CD4-positive, alpha-beta T cell treated with Interferon alpha-2 for 1 hour (primary cell): ENCODE data around the gene PARD3B.

ENCODE experiments used
- DNase-seq, 2 donors: peaks; one replicate each; pipeline ENCODE4 v3.0.0-alpha.2; 2020 to 2022

PARD3B gene

DNA sequence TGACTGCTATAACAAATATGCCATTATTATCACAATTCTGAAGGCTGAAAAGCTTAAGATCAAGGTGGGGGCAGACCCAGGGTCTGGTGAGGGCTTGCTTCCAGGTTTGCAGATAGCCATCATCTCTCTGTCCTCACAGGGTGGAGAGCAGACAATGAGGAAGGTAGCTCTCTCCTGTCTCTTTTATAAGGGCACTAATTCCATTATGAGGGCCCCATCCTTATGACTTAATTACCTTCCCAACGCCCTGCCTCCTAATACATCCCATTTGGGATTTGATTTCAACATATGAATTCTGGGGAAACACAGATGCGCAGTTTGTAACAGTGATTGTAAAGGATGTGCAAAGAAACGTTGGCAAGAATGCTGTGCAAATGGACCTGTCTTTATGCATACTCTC is 44.8 kb downstream of the PARD3B start:
- DNase-seq: no peak

DNA sequence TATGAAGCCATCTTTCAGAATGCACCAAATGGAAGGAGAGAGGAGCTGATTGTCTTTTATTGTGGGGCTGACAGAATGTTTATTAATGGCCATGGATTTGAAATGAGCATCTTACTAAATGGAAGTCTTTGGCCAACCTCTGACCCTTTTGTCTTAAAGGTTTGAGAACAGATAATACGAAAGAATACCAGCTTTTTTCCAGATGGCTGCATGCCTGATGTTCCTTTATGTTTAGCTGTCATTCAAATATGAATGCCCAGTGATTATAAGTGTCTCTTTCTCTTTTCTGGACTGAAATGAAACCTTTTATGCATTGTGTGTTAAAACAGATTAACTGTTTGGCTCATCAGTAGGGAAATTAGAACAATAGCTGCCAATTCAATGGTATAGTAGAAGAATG is 46.0 kb downstream of the PARD3B start:
- DNase-seq: no peak

GRCh38 chr2:204604061-204604460 is 58.8 kb downstream of the PARD3B start:
- DNase-seq: no peak

DNA sequence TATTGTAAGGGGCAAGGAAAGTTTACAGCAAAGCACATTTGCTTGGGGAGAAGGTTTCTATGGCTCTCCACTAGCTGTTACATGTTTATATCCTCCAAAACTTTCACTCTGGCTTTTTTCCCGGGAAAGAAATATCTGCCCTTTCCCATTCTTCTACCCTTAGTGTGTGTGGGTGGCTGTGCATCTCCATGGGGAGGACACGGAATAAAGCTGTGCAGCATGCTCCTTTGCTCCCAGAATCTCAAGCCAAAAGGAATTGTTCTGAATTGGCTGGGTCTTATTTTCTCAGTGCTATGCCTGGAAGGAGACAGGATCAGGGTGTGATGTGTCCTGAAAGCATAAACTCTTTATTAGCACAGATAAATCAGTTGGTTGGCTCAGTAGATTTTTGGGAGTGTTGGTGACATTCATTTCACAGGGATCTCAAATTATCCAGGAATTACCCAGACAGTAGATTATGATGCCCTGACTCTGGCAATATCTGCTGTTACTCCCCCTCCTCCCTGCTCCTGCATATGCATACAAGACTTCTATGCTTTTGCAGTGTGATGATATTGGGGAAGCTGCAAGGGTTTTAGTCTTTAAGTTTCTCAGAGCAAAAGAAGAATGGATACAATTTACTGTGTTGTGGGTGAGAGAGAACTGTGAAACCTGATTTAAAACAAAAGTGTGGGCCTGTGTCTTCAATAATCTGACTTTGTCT is 63.1 kb downstream of the PARD3B start:
- no peak for DNase-seq

DNA sequence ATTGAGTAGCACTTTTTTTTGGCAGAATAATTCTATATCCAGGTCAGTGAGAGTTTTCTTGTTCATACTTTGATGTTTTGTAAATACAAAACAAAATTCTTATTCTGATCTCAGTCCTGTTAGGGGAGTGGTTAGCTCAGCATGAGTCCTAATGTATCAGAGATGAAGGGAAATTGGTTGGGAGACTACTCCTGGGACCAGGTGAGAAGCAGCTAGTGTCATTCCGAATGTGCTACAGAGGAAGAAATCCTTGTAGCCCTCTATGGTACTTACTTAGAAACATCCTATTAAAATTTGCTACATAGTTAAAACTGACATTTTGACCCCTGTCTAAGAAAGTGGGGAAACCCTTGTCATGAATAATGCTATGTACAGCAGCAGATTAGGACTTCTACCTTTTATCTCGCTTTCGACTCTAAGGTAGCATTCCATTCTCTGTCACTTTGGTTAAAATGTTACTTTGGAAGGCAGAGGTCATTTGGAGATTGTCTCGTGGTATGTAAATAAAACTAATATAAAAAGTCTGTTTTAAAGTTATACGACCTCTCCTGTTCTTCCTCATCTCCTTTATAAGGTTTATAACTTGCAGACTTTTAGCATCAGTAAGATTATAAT is 65.8 kb downstream of the PARD3B start:
- no peak for DNase-seq

- no peak for DNase-seq
Measured at GRCh38 chr2:204611764-204612163, 66.5 kb downstream of the PARD3B start.

GRCh38 chr2:204613635-204614034 is 68.4 kb downstream of the PARD3B start:
- DNase-seq: no peak

GRCh38 chr2:204615456-204615855 is 70.2 kb downstream of the PARD3B start:
- DNase-seq: no peak

- DNase-seq: no peak
Measured at GRCh38 chr2:204625135-204625534, 79.9 kb downstream of the PARD3B start.

GRCh38 chr2:204628926-204629712 is 83.8 kb downstream of the PARD3B start:
- DNase-seq: no peak

DNA sequence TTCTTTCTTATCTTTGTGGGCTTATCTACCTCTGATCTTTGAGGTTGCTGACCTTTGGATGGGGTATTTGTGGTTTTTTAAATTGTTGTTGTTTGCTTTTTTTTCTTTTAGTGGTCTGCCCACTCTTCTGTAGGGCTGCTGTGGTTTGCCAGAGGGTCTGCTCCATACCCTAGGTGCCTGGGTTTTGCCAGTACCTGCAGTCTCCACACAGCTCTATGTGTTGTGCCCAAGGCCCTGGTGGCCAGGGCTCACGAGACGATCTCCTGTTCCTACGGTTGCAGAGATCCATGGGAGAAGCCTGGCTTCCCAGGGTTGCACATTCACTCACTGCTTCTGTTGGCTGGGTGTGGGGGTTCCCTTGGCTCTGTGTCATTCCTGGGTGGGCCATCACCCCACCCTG is 87.1 kb downstream of the PARD3B start:
- no peak for DNase-seq

DNA sequence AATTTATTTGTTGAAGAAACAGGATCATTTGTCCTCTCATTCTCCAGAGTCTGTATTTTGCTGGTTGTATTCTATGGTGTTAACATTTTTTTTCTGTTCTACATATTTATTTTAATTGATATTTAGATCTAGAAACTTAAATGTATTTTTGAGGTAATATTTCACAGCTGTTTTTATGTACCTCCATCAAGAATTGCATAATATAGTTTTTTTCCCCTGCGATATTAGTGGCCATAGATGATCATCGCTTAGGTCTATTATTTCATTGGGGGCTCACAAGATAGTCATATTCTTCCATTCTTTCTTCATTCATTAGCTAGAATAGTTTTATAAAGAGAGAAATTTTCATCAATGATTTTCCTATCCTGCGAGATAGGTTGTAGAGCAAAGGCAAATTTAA is 89.3 kb downstream of the PARD3B start:
- no peak for DNase-seq

DNA sequence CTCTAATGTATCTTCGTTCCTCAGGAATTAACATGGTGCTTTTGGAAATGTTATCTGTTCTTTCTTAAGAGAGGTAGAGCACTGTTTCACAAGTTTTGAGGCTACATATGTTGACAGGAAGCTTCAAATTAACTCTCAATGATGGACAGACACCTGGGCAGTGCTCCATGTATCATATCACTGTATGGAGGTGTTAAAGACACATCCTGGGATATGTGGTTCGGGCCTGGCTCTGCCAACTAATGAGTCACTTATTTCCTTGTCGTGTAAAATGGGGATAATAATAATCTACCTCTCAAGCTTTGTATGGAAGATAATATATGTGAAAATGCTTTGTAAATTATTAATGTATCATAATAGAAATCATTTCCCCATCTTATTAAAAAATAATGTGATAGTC is 90.2 kb downstream of the PARD3B start:
- DNase-seq: no peak

DNA sequence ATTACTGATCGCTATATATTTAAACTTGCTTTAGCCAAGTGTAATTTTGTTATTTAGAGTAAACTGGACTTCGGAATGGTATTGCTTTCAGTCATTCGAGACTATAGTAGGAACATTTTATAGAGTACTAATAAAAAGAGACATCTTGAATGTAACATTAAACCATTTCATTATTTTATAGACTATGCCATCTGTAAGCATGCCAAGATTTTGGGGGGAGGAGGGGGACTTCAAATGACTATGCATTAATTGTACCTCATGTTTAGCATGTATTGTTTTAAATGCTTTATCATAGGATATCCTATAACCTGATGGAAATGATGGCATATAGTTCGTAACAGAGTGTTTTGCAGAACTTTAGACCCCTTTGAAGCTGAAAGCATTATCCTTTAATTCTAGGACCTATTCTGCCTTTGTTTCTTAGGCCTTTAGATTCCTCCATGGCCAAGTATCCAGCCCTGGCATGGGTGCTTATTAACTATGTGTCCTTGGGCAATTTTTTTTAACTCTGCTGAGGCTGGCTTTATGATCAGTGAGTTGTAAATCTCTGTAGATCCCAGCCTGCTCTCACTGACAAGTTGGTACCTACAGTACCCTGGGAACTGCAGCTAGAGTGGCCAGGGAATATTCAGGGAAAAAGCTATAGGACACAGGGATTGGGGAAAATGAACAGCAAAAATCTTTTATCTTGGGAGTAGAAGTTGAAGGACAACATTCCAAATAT is 93.4 kb downstream of the PARD3B start:
- DNase-seq: no peak

DNA sequence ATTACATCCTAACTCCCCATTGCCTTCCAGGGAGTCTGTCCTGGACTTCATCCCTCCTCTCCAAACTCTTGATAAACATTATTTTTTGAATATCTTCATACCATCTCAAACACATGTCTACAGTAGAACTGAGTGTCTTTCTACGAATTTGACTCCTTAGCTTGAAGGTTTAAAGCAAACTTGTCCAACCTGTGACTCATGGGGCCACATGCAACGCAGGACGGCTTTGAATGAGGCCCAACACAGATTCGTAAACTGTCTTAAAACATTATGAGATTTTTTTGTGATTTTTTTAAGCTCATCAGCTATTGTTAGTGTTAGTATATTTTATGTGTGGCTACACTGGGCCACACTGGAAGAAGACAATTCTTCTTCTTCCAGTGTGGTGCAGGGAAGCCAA is 98.1 kb downstream of the PARD3B start:
- no peak for DNase-seq

GRCh38 chr2:204645018-204645773 is 99.9 kb downstream of the PARD3B start:
- no peak for DNase-seq

GRCh38 chr2:204647626-204648025 is 102.4 kb downstream of the PARD3B start:
- DNase-seq: no peak

- no peak for DNase-seq
Measured at GRCh38 chr2:204650611-204651010, 105.3 kb downstream of the PARD3B start.

DNA sequence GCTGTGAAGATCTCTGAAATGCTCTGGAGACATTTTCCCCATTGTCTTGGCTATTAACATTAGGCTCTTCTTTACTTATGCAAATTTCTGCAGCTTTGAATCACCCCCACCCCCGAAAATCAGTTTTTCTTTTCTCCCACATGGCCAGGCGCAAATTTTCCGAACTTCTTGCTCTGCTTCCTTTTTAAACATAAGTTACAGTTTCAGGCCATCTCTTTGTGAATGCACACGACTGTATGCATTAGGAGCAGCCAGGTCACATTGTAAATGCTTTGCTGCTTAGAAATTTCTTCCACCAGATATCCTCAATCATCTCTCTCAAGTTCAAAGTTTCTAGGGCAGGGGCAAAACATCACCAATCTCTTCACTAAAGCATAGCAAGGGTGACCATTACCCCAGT is 106.8 kb downstream of the PARD3B start:
- DNase-seq: no peak

DNA sequence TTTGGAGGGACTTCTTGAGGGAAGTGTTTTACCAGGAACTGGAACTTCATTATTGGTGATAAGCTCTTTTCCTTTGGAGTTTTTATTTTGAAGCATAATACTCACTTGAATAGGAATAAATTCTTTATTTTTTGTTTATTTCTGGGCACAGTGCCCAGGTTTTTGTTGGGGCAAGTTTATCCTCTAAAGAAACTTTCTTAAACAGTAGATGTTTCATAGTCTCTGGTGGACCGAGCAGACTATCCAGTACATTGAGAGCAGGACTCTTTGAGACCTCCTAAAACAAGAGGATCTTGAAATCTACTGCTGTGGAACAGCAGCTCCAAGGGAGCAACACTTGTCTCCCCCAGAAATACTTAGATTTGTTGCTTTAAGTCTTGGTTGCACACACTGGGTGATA is 109.4 kb downstream of the PARD3B start:
- no peak for DNase-seq

DNA sequence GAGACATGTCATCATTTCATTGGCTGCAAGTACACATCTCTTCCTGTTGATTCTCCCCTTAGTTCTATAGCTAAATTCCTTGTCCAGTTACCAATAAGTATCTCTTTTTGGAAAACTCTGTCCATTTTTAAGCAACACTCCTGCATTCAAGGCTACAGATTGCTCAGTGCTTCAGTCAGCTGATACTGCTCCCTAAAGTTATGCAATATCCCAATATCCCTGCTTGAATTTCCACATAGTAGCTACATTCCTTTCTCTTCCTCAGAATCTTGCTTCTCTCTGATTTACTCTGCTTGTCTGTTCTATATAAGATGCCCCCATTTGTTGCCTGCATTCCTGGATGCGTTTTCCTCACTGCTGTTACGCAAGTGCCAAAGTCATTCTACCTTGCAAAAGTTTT is 109.8 kb downstream of the PARD3B start:
- no peak for DNase-seq

DNA sequence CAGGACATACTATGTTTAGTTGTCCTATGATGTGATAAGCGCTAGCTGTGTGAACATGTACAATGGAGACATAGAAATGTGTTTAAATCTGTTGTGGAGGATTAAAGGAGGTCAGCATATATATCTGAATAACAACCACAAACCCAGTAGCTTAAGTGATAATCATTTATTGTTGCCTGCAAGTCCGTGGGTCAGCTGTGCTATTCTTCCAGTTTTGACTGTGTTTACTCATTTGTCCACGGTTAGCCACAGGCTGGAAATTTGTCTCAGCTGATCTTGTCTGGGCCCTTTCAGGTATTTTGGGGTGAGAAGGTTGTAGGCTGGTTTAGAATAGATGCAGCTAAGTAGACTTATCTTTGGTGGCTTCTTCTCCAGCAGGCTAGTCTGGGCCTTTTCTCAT is 110.4 kb downstream of the PARD3B start:
- no peak for DNase-seq

- DNase-seq: no peak
Measured at GRCh38 chr2:204657024-204657423, 111.7 kb downstream of the PARD3B start.
